HepG2 (cell line): Measurements from ENCODE around the gene NCBP2L. TPM values are rescaled to one million over a fixed set of nuclear protein-coding genes. Genes with fewer than 3 reads are reported as not detected.

ENCODE experiments used
- ATAC-seq: fragments of 200-7000 bp; cut with Tn5 transposase; 3 replicates; pipeline ENCODE4 v1.9.1; 2020; ENCODE audit warnings: mild to moderate bottlenecking, moderate library complexity
- BruUV-seq: library from RNA; stranded (reverse); fragments of 400-500 nt; replicated peaks from 2 replicates; lab custom pipeline; 2021; lab: Mats Ljungman, UMichigan
- CTCF ChIA-PET: fragments of 300-600 bp; formaldehyde crosslinking; extraction: SDS; loops from one replicate; lab custom pipeline; 2021; ENCODE audit warnings: low total read pairs, inconsistent platforms, low intra/inter-chr PET ratio; lab: Yijun Ruan, JAX
- POLR2A ChIA-PET: fragments of 350-600 bp; sonication (Branson Sonifier 250); formaldehyde crosslinking; loops from one replicate; lab custom pipeline; 2020; ENCODE audit warnings: antibody characterized with exemption, inconsistent platforms; lab: Yijun Ruan, JAX
- DNase-seq: peaks from one replicate; pipeline ENCODE4 v3.0.0-alpha.2; 2015; ENCODE audit warnings: low spot score
- FAIRE-seq: peaks from 3 replicates; lab custom pipeline; 2011; peaks lifted over from hg19 to GRCh38; lab: Jason Lieb, UNC
- H2AFZ ChIP-seq: one replicate; pipeline ENCODE4 v1.6.1; 2011; ENCODE audit warnings: low read length, inconsistent platforms
- H3K27ac ChIP-seq: fragments of 300-600 bp; 3 replicates; pipeline ENCODE4 v1.8.0; 2011; ENCODE audit warnings: mixed run types, mild to moderate bottlenecking, mixed read lengths, low read length, inconsistent platforms; ENCODE audit not compliant: insufficient read depth; ENCODE audit errors: extremely low read length
- H3K27me3 ChIP-seq, 2 experiments: fragments of 200-600 bp in 1 of 2; 2 replicates in 1 of 2; 3 replicates in 1 of 2; pipeline versions ENCODE4 v1.6.0 to v1.8.0; 2011; ENCODE audit warnings: low read length in 2 of 2, mild to moderate bottlenecking in 2 of 2, moderate library complexity in 2 of 2, inconsistent platforms in 1 of 2; ENCODE audit not compliant: insufficient read depth in 2 of 2, control insufficient read depth in 1 of 2
- H3K36me3 ChIP-seq, 2 experiments: fragments of 200-600 bp in 1 of 2; replicated peaks in 1 of 2; 2 replicates in 1 of 2; 3 replicates in 1 of 2; pipeline versions ENCODE4 v1.5.1 to v1.8.0; 2011; ENCODE audit warnings: low read length in 2 of 2, inconsistent platforms in 1 of 2; ENCODE audit not compliant: insufficient read depth in 2 of 2, control insufficient read depth in 1 of 2
- H3K4me1 ChIP-seq: 2 replicates; pipeline ENCODE4 v1.5.1; 2012; ENCODE audit warnings: low read length, inconsistent platforms; ENCODE audit not compliant: insufficient read depth
- H3K4me2 ChIP-seq: 2 replicates; pipeline ENCODE4 v1.6.0; 2011; ENCODE audit warnings: low read depth, low read length, inconsistent platforms
- H3K4me3 ChIP-seq, 3 experiments: fragments of 200-600 bp in 1 of 3; sonication (generic), shearing (Covaris generic) in 1 of 3; replicated peaks in 1 of 3; 2 replicates each; pipeline ENCODE4 v1.5.1; 2011 to 2016; ENCODE audit warnings: low read length in 3 of 3, inconsistent platforms in 2 of 3, low read depth in 2 of 3, mild to moderate bottlenecking in 2 of 3, control low read depth in 1 of 3, mixed read lengths in 1 of 3; ENCODE audit not compliant: insufficient read depth in 1 of 3
- H3K79me2 ChIP-seq: one replicate; pipeline ENCODE4 v1.6.1; 2011; ENCODE audit warnings: low read length, inconsistent platforms; ENCODE audit not compliant: insufficient read depth
- H3K9ac ChIP-seq: 2 replicates; pipeline ENCODE4 v1.6.0; 2011; ENCODE audit warnings: mild to moderate bottlenecking, low read depth, low read length, inconsistent platforms; ENCODE audit not compliant: insufficient read depth
- H3K9me3 ChIP-seq: 2 replicates; pipeline ENCODE4 v1.5.1; 2012; ENCODE audit warnings: mild to moderate bottlenecking, low read length
- H4K20me1 ChIP-seq: 2 replicates; pipeline ENCODE4 v1.6.0; 2011; ENCODE audit warnings: inconsistent platforms, mild to moderate bottlenecking, low read length, moderate library complexity; ENCODE audit not compliant: insufficient read depth
- DMTF1 ChIP-seq: sonication (generic); formaldehyde crosslinking; IDR thresholded peaks from 2 replicates; pipeline ENCODE4 v1.4.0; 2020; ENCODE audit warnings: mild to moderate bottlenecking, missing genetic modification reagents
- ELF4 ChIP-seq: sonication (generic); formaldehyde crosslinking; IDR thresholded peaks from 2 replicates; pipeline ENCODE4 v1.5.0; 2020; ENCODE audit warnings: missing genetic modification reagents, mild to moderate bottlenecking, moderate library complexity, borderline replicate concordance
- HMG20B ChIP-seq: conservative IDR thresholded peaks from 2 replicates; pipeline ENCODE4 v1.6.1; 2016; ENCODE audit warnings: missing genetic modification reagents, missing compliant biosample characterization
- ISX ChIP-seq: sonication (generic); formaldehyde crosslinking; conservative IDR thresholded peaks from 2 replicates; pipeline ENCODE4 v1.5.0; 2020; ENCODE audit warnings: missing genetic modification reagents
- KDM6A ChIP-seq: IDR thresholded peaks from 2 replicates; pipeline ENCODE4 v1.6.1; 2016; ENCODE audit warnings: low read depth
- MBNL3 ChIP-seq: fragments of 250-450 bp; sonication (Bioruptor Pico); conservative IDR thresholded peaks from 2 replicates; pipeline ENCODE4 v1.8.0; 2022; ENCODE audit warnings: mild to moderate bottlenecking, inconsistent platforms
- PAXIP1 ChIP-seq: sonication (generic); formaldehyde crosslinking; conservative IDR thresholded peaks from 2 replicates; pipeline ENCODE4 v1.4.0; 2020; ENCODE audit warnings: mild to moderate bottlenecking, missing genetic modification reagents, moderate library complexity
- SNAPC2 ChIP-seq: sonication (generic); formaldehyde crosslinking; IDR thresholded peaks from 2 replicates; pipeline ENCODE4 v1.8.1; 2022; ENCODE audit warnings: mild to moderate bottlenecking, missing genetic modification reagents
- THRA ChIP-seq: sonication (generic); formaldehyde crosslinking; IDR thresholded peaks from 2 replicates; pipeline ENCODE4 v1.4.0; 2020; ENCODE audit warnings: missing genetic modification reagents, borderline replicate concordance
- ZKSCAN1 ChIP-seq: fragments of 150-350 bp; IDR thresholded peaks from 2 replicates; pipeline ENCODE4 v1.6.1; 2014; ENCODE audit warnings: low read length
- ZMYM2 ChIP-seq: sonication (generic); formaldehyde crosslinking; IDR thresholded peaks from 2 replicates; pipeline ENCODE4 v1.8.0; 2022; ENCODE audit warnings: mild to moderate bottlenecking, missing genetic modification reagents
- ZNF350 ChIP-seq: sonication (generic); formaldehyde crosslinking; IDR thresholded peaks from 2 replicates; pipeline ENCODE4 v1.4.0; 2020; ENCODE audit warnings: mild to moderate bottlenecking, low read depth, missing genetic modification reagents, borderline replicate concordance
- WGBS: methylation state at CpG from one replicate; pipeline ENCODE4 v1.1.6; 2017; ENCODE audit warnings: low lambda C conversion rate; 5-methylcytosine and 5-hydroxymethylcytosine counted together
- in situ Hi-C: cut with HindIII; loops from 2 replicates; pipeline ENCODE4 v1.10.0; 2017; ENCODE audit warnings: low pct_unique_long_range_greater_than_20kb; ENCODE audit not compliant: extremely low pct_ligation_motif_present
- intact Hi-C: fragments of 100-400 bp; cut with micrococcal nuclease; formaldehyde crosslinking; loops from one replicate; pipeline ENCODE4 v1.10.0; 2022; ENCODE audit not compliant: unreplicated experiment
- polyA plus RNA-seq, 8 experiments: library from polyadenylated mRNA; depleted of rRNA in 3 of 8; stranded (reverse) in 7 of 8; unstranded in 1 of 8; fragments of >200 nt; fragmentation: Illumina TruSeq in 4 of 8; extraction: Trizol in 4 of 8; gene quantifications; 2 replicates each; pipeline versions ENCODE4 v1.2.1 to v1.2.3, GENCODE V29; 2011 to 2016; ENCODE audit warnings: low read depth in 4 of 8, missing spikeins in 1 of 8, mixed read lengths in 1 of 8; ENCODE audit not compliant: insufficient read depth in 1 of 8
- total RNA-seq, 5 experiments: library from RNA; depleted of rRNA; stranded (reverse); fragments of >200 nt; fragmentation: Illumina TruSeq; extraction: Trizol; gene quantifications; 2 replicates each; pipeline ENCODE4 v1.2.3, GENCODE V29; 2016; ENCODE audit warnings: low read depth in 1 of 5

The NCBP2L gene
- total and polyA plus RNA-seq, 2 of the 13 experiments (the other 11 are each of a cell fraction or from before 2014, with no cell fraction given) = not detected

GRCh38 chrX:107739541-107739940 is 38.0 kb upstream of the NCBP2L start:
- no peak for FAIRE-seq
- no peak overlapping the region for H3K4me3 ChIP-seq

More at GRCh38 chrX:107739541-107739940, 38.0 kb upstream of the NCBP2L start:
- BruUV-seq = no TSS peak
- TF ChIP-seq DMTF1 (CRISPR knock-in tag) (no peak), ELF4 (CRISPR knock-in tag) (no peak), HMG20B (CRISPR knock-in tag) (no peak), KDM6A (CRISPR knock-in tag) (no peak), ISX (no peak), PAXIP1 (CRISPR knock-in tag) (no peak), ZKSCAN1 (no peak), SNAPC2 (no peak), ZNF350 (CRISPR knock-in tag) (no peak), MBNL3 (CRISPR knock-in tag) (no peak), THRA (CRISPR knock-in tag) (no peak), ZMYM2 (CRISPR knock-in tag) (no peak)
- H3K36me3 ChIP-seq = no peaks in the 10 kb centered on the region
- intact Hi-C loops = no loop called here
- no peak for ATAC-seq
- WGBS = 100% methylated on average over 2 of the region's 3 CpGs
- peaks cover 50% of the 10 kb centered on the region for H3K4me1 ChIP-seq
- no peak overlapping the region for H3K27ac ChIP-seq
- ChIA-PET POLR2A (no interaction called here), CTCF (no interaction called here)
- H3K27me3 ChIP-seq = no peaks in the 10 kb centered on the region
- no peak overlapping the region for H3K4me2 ChIP-seq
- H2AFZ ChIP-seq = no peak overlapping the region
- DNase-seq = no peak
- H3K9ac ChIP-seq = no peak overlapping the region
- H3K79me2 ChIP-seq = no peaks in the 10 kb centered on the region
- in situ Hi-C loops = no loop called here
- H3K9me3 ChIP-seq = no peaks in the 10 kb centered on the region
- H4K20me1 ChIP-seq = no peaks in the 10 kb centered on the region
